ENCODE results near the gene CAPN9. TPM values are rescaled to one million over a fixed set of nuclear protein-coding genes. Genes with fewer than 3 reads are reported as not detected.

The CAPN9 gene
- total RNA-seq, 1 donor from 2014 or later, result not detected

GRCh38 chr1:230745071-230745470, 2.1 kb upstream of the CAPN9 start:
- H3K4me3 Mint-ChIP-seq, result no peak overlapping the region
- no peak overlapping the region for H3K27ac Mint-ChIP-seq
- intact Hi-C loops (cut with micrococcal nuclease), result no loop called here
- H3K27me3 Mint-ChIP-seq (ENCODE audit: insufficient read depth), result peaks cover 7% of the 10 kb centered on the region
- no peaks in the 10 kb centered on the region for H3K36me3 Mint-ChIP-seq (ENCODE audit: low read depth)
- H3K4me1 Mint-ChIP-seq (ENCODE audit: low read depth), result no peaks in the 10 kb centered on the region
- no peak for DNase-seq (ENCODE audit: low spot score)
- H3K9me3 Mint-ChIP-seq, result no peaks in the 10 kb centered on the region

- Mint-ChIP-seq H3K27me3 (ENCODE audit: insufficient read depth) (peaks cover 3% of the 10 kb centered on the region), H3K4me1 (ENCODE audit: low read depth) (no peaks in the 10 kb centered on the region), H3K9me3 (no peaks in the 10 kb centered on the region), H3K4me3 (no peak overlapping the region), H3K27ac (no peak overlapping the region), H3K36me3 (ENCODE audit: low read depth) (no peaks in the 10 kb centered on the region)
- intact Hi-C loops (cut with micrococcal nuclease), result no loop called here
- DNase-seq (ENCODE audit: low spot score), result no peak
Measured at GRCh38 chr1:230746617-230747016, 571 bp upstream of the CAPN9 start.

- Mint-ChIP-seq H3K27ac (no peak overlapping the region), H3K36me3 (ENCODE audit: low read depth) (no peaks in the 10 kb centered on the region), H3K9me3 (no peaks in the 10 kb centered on the region), H3K4me1 (ENCODE audit: low read depth) (no peaks in the 10 kb centered on the region), H3K4me3 (no peak overlapping the region), H3K27me3 (ENCODE audit: insufficient read depth) (peaks cover 2% of the 10 kb centered on the region)
- intact Hi-C loops (cut with micrococcal nuclease), result no loop called here
- no peak for DNase-seq (ENCODE audit: low spot score)
Measured at GRCh38 chr1:230747890-230748800, 957 bp downstream of the CAPN9 start.

GRCh38 chr1:230749150-230749549, 2.0 kb downstream of the CAPN9 start:
- no peak overlapping the region for H3K27ac Mint-ChIP-seq
- no peak overlapping the region for H3K4me3 Mint-ChIP-seq
- no peaks in the 10 kb centered on the region for H3K27me3 Mint-ChIP-seq (ENCODE audit: insufficient read depth)
- peaks cover 8% of the 10 kb centered on the region for H3K4me1 Mint-ChIP-seq (ENCODE audit: low read depth)
- no peaks in the 10 kb centered on the region for H3K9me3 Mint-ChIP-seq
- no peak for DNase-seq (ENCODE audit: low spot score)
- intact Hi-C loops (cut with micrococcal nuclease), result no loop called here
- H3K36me3 Mint-ChIP-seq (ENCODE audit: low read depth), result no peaks in the 10 kb centered on the region

GRCh38 chr1:230749635-230750034, 2.4 kb downstream of the CAPN9 start:
- peaks cover 8% of the 10 kb centered on the region for H3K4me1 Mint-ChIP-seq (ENCODE audit: low read depth)
- intact Hi-C loops (cut with micrococcal nuclease), result loop anchor here (5.0 kb wide), 2 partner anchors 118 to 228 kb away; partner anchors contain the start of genes ARV1, C1orf198 and TTC13
- H3K27ac Mint-ChIP-seq, result no peak overlapping the region

GRCh38 chr1:230750576-230750975, 3.4 kb downstream of the CAPN9 start:
- intact Hi-C loops (cut with micrococcal nuclease), result loop anchor here (5.0 kb wide), 2 partner anchors 117 to 227 kb away; partner anchors contain the start of genes ARV1, C1orf198 and TTC13
- no peak for DNase-seq (ENCODE audit: low spot score)
- H3K27ac Mint-ChIP-seq, result no peak overlapping the region

More at GRCh38 chr1:230749635-230750034, 2.4 kb downstream of the CAPN9 start:
- Mint-ChIP-seq H3K36me3 (ENCODE audit: low read depth) (no peaks in the 10 kb centered on the region), H3K27me3 (ENCODE audit: insufficient read depth) (no peaks in the 10 kb centered on the region), H3K9me3 (no peaks in the 10 kb centered on the region), H3K4me3 (no peak overlapping the region)
- DNase-seq (ENCODE audit: low spot score), result no peak

GRCh38 chr1:230750986-230751625, 3.9 kb downstream of the CAPN9 start:
- Mint-ChIP-seq H3K27ac (no peak overlapping the region), H3K9me3 (no peaks in the 10 kb centered on the region), H3K4me1 (ENCODE audit: low read depth) (peaks cover 8% of the 10 kb centered on the region), H3K36me3 (ENCODE audit: low read depth) (no peaks in the 10 kb centered on the region), H3K4me3 (no peak overlapping the region), H3K27me3 (ENCODE audit: insufficient read depth) (no peaks in the 10 kb centered on the region)
- DNase-seq (ENCODE audit: low spot score), result no peak
- intact Hi-C loops (cut with micrococcal nuclease), result loop anchor here (5.0 kb wide), 2 partner anchors 116 to 226 kb away; partner anchors contain the start of genes ARV1, C1orf198 and TTC13

More at GRCh38 chr1:230750576-230750975, 3.4 kb downstream of the CAPN9 start:
- Mint-ChIP-seq H3K4me3 (no peak overlapping the region), H3K36me3 (ENCODE audit: low read depth) (no peaks in the 10 kb centered on the region), H3K9me3 (no peaks in the 10 kb centered on the region), H3K4me1 (ENCODE audit: low read depth) (peaks cover 8% of the 10 kb centered on the region), H3K27me3 (ENCODE audit: insufficient read depth) (no peaks in the 10 kb centered on the region)

GRCh38 chr1:230752407-230752806, 5.2 kb downstream of the CAPN9 start:
- H3K9me3 Mint-ChIP-seq, result no peaks in the 10 kb centered on the region
- no peak for DNase-seq (ENCODE audit: low spot score)
- no peak overlapping the region for H3K4me3 Mint-ChIP-seq
- H3K27me3 Mint-ChIP-seq (ENCODE audit: insufficient read depth), result no peaks in the 10 kb centered on the region
- H3K4me1 Mint-ChIP-seq (ENCODE audit: low read depth), result peaks cover 8% of the 10 kb centered on the region
- no peak overlapping the region for H3K27ac Mint-ChIP-seq
- no peaks in the 10 kb centered on the region for H3K36me3 Mint-ChIP-seq (ENCODE audit: low read depth)
- intact Hi-C loops (cut with micrococcal nuclease), result loop anchor here (5.0 kb wide), 2 partner anchors 115 to 225 kb away; partner anchors contain the start of genes ARV1, C1orf198 and TTC13

- Mint-ChIP-seq H3K9me3 (no peaks in the 10 kb centered on the region), H3K36me3 (ENCODE audit: low read depth) (no peaks in the 10 kb centered on the region), H3K27me3 (ENCODE audit: insufficient read depth) (no peaks in the 10 kb centered on the region), H3K27ac (no peak overlapping the region), H3K4me3 (peak overlapping the region; percentile 15), H3K4me1 (ENCODE audit: low read depth) (peaks cover 8% of the 10 kb centered on the region)
- no peak for DNase-seq (ENCODE audit: low spot score)
- intact Hi-C loops (cut with micrococcal nuclease), result loop anchor here (5.0 kb wide), 2 partner anchors 114 to 224 kb away; partner anchors contain the start of genes ARV1, C1orf198 and TTC13
Measured at GRCh38 chr1:230753191-230753585, 6.0 kb downstream of the CAPN9 start.

- Mint-ChIP-seq H3K36me3 (ENCODE audit: low read depth) (no peaks in the 10 kb centered on the region), H3K4me1 (ENCODE audit: low read depth) (peaks cover 8% of the 10 kb centered on the region), H3K4me3 (peak overlapping the region; percentile 68), H3K27me3 (ENCODE audit: insufficient read depth) (no peaks in the 10 kb centered on the region), H3K9me3 (no peaks in the 10 kb centered on the region), H3K27ac (peak overlapping the region; percentile 76)
- intact Hi-C loops (cut with micrococcal nuclease), result loop anchor here (1.0 to 5.0 kb wide), 3 partner anchors 28 to 224 kb away; partner anchors contain the start of genes ARV1, C1orf198 and TTC13
- DNase-seq (ENCODE audit: low spot score), result peak; percentile 26
Measured at GRCh38 chr1:230753586-230754251, 6.5 kb downstream of the CAPN9 start.

- no peak overlapping the region for H3K27ac Mint-ChIP-seq
- no peak overlapping the region for H3K4me3 Mint-ChIP-seq
- H3K36me3 Mint-ChIP-seq (ENCODE audit: low read depth), result no peaks in the 10 kb centered on the region
- H3K27me3 Mint-ChIP-seq (ENCODE audit: insufficient read depth), result no peaks in the 10 kb centered on the region
- H3K9me3 Mint-ChIP-seq, result no peaks in the 10 kb centered on the region
- H3K4me1 Mint-ChIP-seq (ENCODE audit: low read depth), result peaks cover 8% of the 10 kb centered on the region
- intact Hi-C loops (cut with micrococcal nuclease), result loop anchor here (1.0 to 5.0 kb wide), 3 partner anchors 27 to 223 kb away; partner anchors contain the start of genes ARV1, C1orf198 and TTC13
- DNase-seq (ENCODE audit: low spot score), result no peak
Measured at GRCh38 chr1:230754796-230755195, 7.6 kb downstream of the CAPN9 start.

- Mint-ChIP-seq H3K4me3 (no peak overlapping the region), H3K4me1 (ENCODE audit: low read depth) (peaks cover 8% of the 10 kb centered on the region), H3K27me3 (ENCODE audit: insufficient read depth) (no peaks in the 10 kb centered on the region), H3K9me3 (no peaks in the 10 kb centered on the region), H3K36me3 (ENCODE audit: low read depth) (no peaks in the 10 kb centered on the region), H3K27ac (no peak overlapping the region)
- intact Hi-C loops (cut with micrococcal nuclease), result no loop called here
- no peak for DNase-seq (ENCODE audit: low spot score)
Measured at GRCh38 chr1:230757856-230758708, 10.9 kb downstream of the CAPN9 start.
